Natural killer cell (primary cell): Measurements from ENCODE around the gene ZNF575. TPM values are rescaled to one million over a fixed set of nuclear protein-coding genes. Genes with fewer than 3 reads are reported as not detected.

Experiments
- ATAC-seq, 3 donors: fragments of 150-1000 bp in 2 of 3; fragments of 200-7000 bp in 1 of 3; cut with Tn5 transposase; 1 replicate in 1 of 3; 2 replicates in 2 of 3; pipeline ENCODE4 v1.10.0; 2021; ENCODE audit warnings: mild to moderate bottlenecking in 2 of 3, moderate library complexity in 2 of 3
- DNase-seq, 2 donors: peaks; one replicate each; pipeline versions ENCODE4 v3.0.0 to v3.0.0-alpha.2; 2013 to 2021; ENCODE audit warnings: mixed read lengths in 1 of 2
- H3K27ac ChIP-seq: one replicate; pipeline ENCODE4 v1.5.1; 2013; ENCODE audit warnings: mild to moderate bottlenecking, low read length
- H3K27me3 ChIP-seq: one replicate; pipeline ENCODE4 v1.6.1; 2013; ENCODE audit warnings: low read length; ENCODE audit not compliant: control insufficient read depth, insufficient read depth
- H3K36me3 ChIP-seq: one replicate; pipeline ENCODE4 v1.6.1; 2013; ENCODE audit warnings: low read length; ENCODE audit not compliant: control insufficient read depth, insufficient read depth
- H3K4me1 ChIP-seq: one replicate; pipeline ENCODE4 v1.6.1; 2013; ENCODE audit warnings: low read length; ENCODE audit not compliant: control insufficient read depth, insufficient read depth
- H3K4me3 ChIP-seq: one replicate; pipeline ENCODE4 v1.5.1; 2013; ENCODE audit warnings: low read length
- H3K9me3 ChIP-seq: one replicate; pipeline ENCODE4 v1.6.1; 2013; ENCODE audit warnings: low read length; ENCODE audit not compliant: control insufficient read depth, insufficient read depth
- H3K27ac Mint-ChIP-seq, 2 donors: one replicate each; pipeline ENCODE4 v1.8.0; 2022; ENCODE audit warnings: mild to moderate bottlenecking in 2 of 2, mixed read lengths in 2 of 2, moderate library complexity in 1 of 2
- H3K27me3 Mint-ChIP-seq, 2 donors: one replicate each; pipeline ENCODE4 v1.8.0; 2022; ENCODE audit warnings: low read depth in 2 of 2, mixed read lengths in 2 of 2
- H3K36me3 Mint-ChIP-seq: one replicate; pipeline ENCODE4 v1.8.0; 2022; ENCODE audit warnings: mixed read lengths
- H3K4me1 Mint-ChIP-seq, 2 donors: one replicate each; pipeline ENCODE4 v1.8.0; 2022; ENCODE audit warnings: mixed read lengths in 2 of 2
- H3K4me3 Mint-ChIP-seq: one replicate; pipeline ENCODE4 v1.8.0; 2022; ENCODE audit warnings: mild to moderate bottlenecking, moderate library complexity, mixed read lengths
- H3K9me3 Mint-ChIP-seq, 2 donors: one replicate each; pipeline ENCODE4 v1.8.0; 2022; ENCODE audit warnings: mixed read lengths in 2 of 2
- CTCF ChIP-seq: fragments of 200-600 bp; IDR thresholded peaks from one replicate; pipeline ENCODE4 v1.8.0; 2022; ENCODE audit warnings: antibody characterized with exemption
- WGBS: methylation state at CpG from one replicate; pipeline ENCODE4 v1.1.7; 2013; ENCODE audit warnings: missing lambda C conversion rate; ENCODE audit not compliant: insufficient coverage; 5-methylcytosine and 5-hydroxymethylcytosine counted together
- intact Hi-C: fragments of 100-400 bp; cut with micrococcal nuclease; formaldehyde crosslinking; loops from one replicate; pipeline ENCODE4 v1.14.2; 2022
- total RNA-seq, 4 donors: library from RNA; stranded (reverse); fragments of 120-200 nt in 1 of 4; gene quantifications; one replicate each; pipeline versions ENCODE4 v1.2.3 to v1.2.4, GENCODE V29; 2013 to 2022

The ZNF575 gene
- total RNA-seq, 3 donors from 2014 or later (not counting 1 experiment from before 2014, with no cell fraction given): 1.9 to 5.4 (median 3.9) TPM

GRCh38 chr19:43575955-43576878 is 43.2 kb downstream of the ZNF575 start:
- Mint-ChIP-seq H3K4me1 (peaks cover 33 to 39% of the 10 kb centered on the region in 2 donors), H3K9me3 (no peaks in the 10 kb centered on the region), H3K27me3 (peaks cover 0 to 6% of the 10 kb centered on the region in 2 donors), H3K27ac (peak overlapping the region; percentile 97 to 100), H3K4me3 (peak overlapping the region; percentile 69), H3K36me3 (no peaks in the 10 kb centered on the region)
- no peak for DNase-seq
- intact Hi-C loops: loop anchor here (1.0 kb wide), 1 partner anchor 20 kb away; the partner anchor contains the start of genes IRGQ and ZNF576
- no peak for TF ChIP-seq CTCF
- no peaks in the 10 kb centered on the region for H3K27me3 ChIP-seq
- peak in 1 of 3 donors; percentile 3 for ATAC-seq
- peak overlapping the region; percentile 32 for H3K4me3 ChIP-seq
- peak overlapping the region; percentile 72 for H3K27ac ChIP-seq
- H3K4me1 ChIP-seq: peaks cover 36% of the 10 kb centered on the region
- WGBS: 77% methylated on average over 37 of the region's 37 CpGs
- H3K36me3 ChIP-seq: peaks cover 5% of the 10 kb centered on the region
- no peaks in the 10 kb centered on the region for H3K9me3 ChIP-seq

GRCh38 chr19:43578787-43579186 is 45.8 kb downstream of the ZNF575 start:
- no peaks in the 10 kb centered on the region for H3K27me3 ChIP-seq
- H3K9me3 ChIP-seq: no peaks in the 10 kb centered on the region
- ATAC-seq (no peak), DNase-seq (no peak)
- 94% methylated on average over 3 of the region's 3 CpGs for WGBS
- peaks cover 41% of the 10 kb centered on the region for H3K4me1 ChIP-seq
- Mint-ChIP-seq H3K27me3 (peaks cover 0 to 6% of the 10 kb centered on the region in 2 donors), H3K36me3 (no peaks in the 10 kb centered on the region), H3K4me1 (peaks cover 23 to 28% of the 10 kb centered on the region in 2 donors), H3K27ac (peak overlapping the region in 1 of 2 donors; percentile 23), H3K4me3 (peak overlapping the region; percentile 37), H3K9me3 (no peaks in the 10 kb centered on the region)
- intact Hi-C loops: no loop called here
- H3K36me3 ChIP-seq: no peaks in the 10 kb centered on the region
- H3K4me3 ChIP-seq: no peak overlapping the region
- no peak overlapping the region for H3K27ac ChIP-seq
- no peak for TF ChIP-seq CTCF

- Histone ChIP-seq H3K27ac (no peak overlapping the region), H3K9me3 (no peaks in the 10 kb centered on the region), H3K27me3 (no peaks in the 10 kb centered on the region), H3K4me1 (peaks cover 26% of the 10 kb centered on the region), H3K4me3 (no peak overlapping the region), H3K36me3 (no peaks in the 10 kb centered on the region)
- 67% methylated on average over 6 of the region's 7 CpGs for WGBS
- no peaks in the 10 kb centered on the region for H3K36me3 Mint-ChIP-seq
- H3K27ac Mint-ChIP-seq: peak overlapping the region in 1 of 2 donors; percentile 48
- no peaks in the 10 kb centered on the region for H3K9me3 Mint-ChIP-seq
- no peak for TF ChIP-seq CTCF
- peak overlapping the region; percentile 21 for H3K4me3 Mint-ChIP-seq
- H3K4me1 Mint-ChIP-seq: peaks cover 19 to 24% of the 10 kb centered on the region in 2 donors
- no peak for ATAC-seq
- no peak for DNase-seq
- H3K27me3 Mint-ChIP-seq: peaks cover 0 to 6% of the 10 kb centered on the region in 2 donors
- intact Hi-C loops: no loop called here
Observed at GRCh38 chr19:43581467-43581866, 48.5 kb downstream of the ZNF575 start.
